Measurements from ENCODE around the gene CPVL.
A peak's percentile ranks its signal among the peaks of the same experiment; 100 is the strongest.

CPVL gene

GRCh38 chr7:29040579-29040925 is 105.8 kb downstream of the CPVL start:
- peak; percentile 53 for DNase-seq

- no peak for DNase-seq
These were observed 106.3 kb downstream of the CPVL start for GRCh38 chr7:29039821-29040578.

GRCh38 chr7:29038463-29038862 is 107.9 kb downstream of the CPVL start:
- DNase-seq = no peak

GRCh38 chr7:29035044-29035740 is 111.1 kb downstream of the CPVL start:
- DNase-seq = no peak

GRCh38 chr7:29033584-29033983 is 112.8 kb downstream of the CPVL start:
- no peak for DNase-seq

- DNase-seq = no peak
These were observed 114.2 kb downstream of the CPVL start for GRCh38 chr7:29032146-29032545.

GRCh38 chr7:29030781-29031275 is 115.5 kb downstream of the CPVL start:
- DNase-seq = no peak

GRCh38 chr7:29022291-29022988 is 123.9 kb downstream of the CPVL start:
- no peak for DNase-seq

- DNase-seq = peak; percentile 53
These were observed 126.4 kb downstream of the CPVL start for GRCh38 chr7:29019896-29020295.

GRCh38 chr7:29019387-29019786 is 127.0 kb downstream of the CPVL start:
- no peak for DNase-seq

GRCh38 chr7:29017713-29018112 is 128.6 kb downstream of the CPVL start:
- DNase-seq = no peak

GRCh38 chr7:29014725-29015124 is 131.6 kb downstream of the CPVL start:
- no peak for DNase-seq

- no peak for DNase-seq
These were observed 132.4 kb downstream of the CPVL start for GRCh38 chr7:29013931-29014330.

- DNase-seq = no peak
These were observed 133.1 kb downstream of the CPVL start for GRCh38 chr7:29013082-29013695.

GRCh38 chr7:29009947-29010346 is 136.4 kb downstream of the CPVL start:
- DNase-seq = no peak

- DNase-seq = no peak
These were observed 137.7 kb downstream of the CPVL start for GRCh38 chr7:29008590-29008989.

GRCh38 chr7:29007127-29007526 is 139.2 kb downstream of the CPVL start:
- DNase-seq = no peak

GRCh38 chr7:29005829-29006228 is 140.5 kb downstream of the CPVL start:
- no peak for DNase-seq

GRCh38 chr7:29005406-29005805 is 140.9 kb downstream of the CPVL start:
- no peak for DNase-seq

- no peak for DNase-seq
These were observed 142.6 kb downstream of the CPVL start for GRCh38 chr7:29003703-29004102.

- DNase-seq = no peak
These were observed 145.6 kb downstream of the CPVL start for GRCh38 chr7:29000717-29001076.

GRCh38 chr7:28999895-29000716 is 146.2 kb downstream of the CPVL start:
- no peak for DNase-seq

- no peak for DNase-seq
These were observed 146.9 kb downstream of the CPVL start for GRCh38 chr7:28999427-28999826.

Data from left hindlimb (tissue), 1 donor.